Upper lobe of left lung (tissue), 4 donors: Measurements from ENCODE around the gene ALKBH8.

Experiments used
- POLR2A ChIP-seq, 4 donors: fragments of 450-650 bp; IDR thresholded peaks; one replicate each; pipeline ENCODE4 v1.5.1; 2016 to 2017; ENCODE audit warnings: antibody characterized with exemption in 4 of 4, mild to moderate bottlenecking in 2 of 4
- TF ChIP-seq, protein P1 (sequence below), 6 experiments: fragments of 450-650 bp in 4 of 6; fragments of 200-600 bp in 2 of 6; sonication (generic) in 2 of 6; IDR thresholded peaks; one replicate each; pipeline ENCODE4 v1.5.1; 2016 to 2019; ENCODE audit warnings: antibody characterized with exemption in 6 of 6

DNA sequence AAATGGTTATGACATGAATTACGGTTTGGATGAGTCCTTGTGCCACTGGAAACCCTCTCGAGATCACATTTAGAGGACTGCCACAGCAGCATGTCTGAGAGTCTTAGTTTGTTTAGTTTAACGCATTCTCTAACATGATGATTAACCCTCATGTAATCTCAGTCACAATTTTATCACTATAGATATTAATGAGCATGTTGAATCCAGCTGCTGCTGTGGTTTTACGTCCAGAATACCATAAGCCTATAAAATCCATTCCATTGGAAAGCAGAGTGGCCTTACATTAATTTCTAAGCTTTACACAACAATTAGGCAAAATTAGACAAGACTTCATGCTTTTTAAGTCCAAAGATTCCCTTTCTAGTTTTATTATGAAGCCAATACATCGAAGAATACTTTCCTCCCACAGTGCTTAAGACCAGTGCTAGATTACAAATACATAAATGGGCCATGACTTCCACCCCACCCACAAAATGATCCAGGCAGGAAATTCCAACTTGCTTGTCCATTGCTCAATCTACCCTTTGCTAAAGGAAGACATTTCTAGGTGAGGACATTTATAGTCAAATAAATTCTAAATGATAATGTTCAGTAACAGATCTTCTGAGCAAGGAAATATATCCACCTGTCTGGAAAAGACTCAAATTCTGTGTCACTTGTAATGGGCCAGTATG lies 21.9 kb upstream of the ALKBH8 start:
- TF ChIP-seq, protein P1, sequence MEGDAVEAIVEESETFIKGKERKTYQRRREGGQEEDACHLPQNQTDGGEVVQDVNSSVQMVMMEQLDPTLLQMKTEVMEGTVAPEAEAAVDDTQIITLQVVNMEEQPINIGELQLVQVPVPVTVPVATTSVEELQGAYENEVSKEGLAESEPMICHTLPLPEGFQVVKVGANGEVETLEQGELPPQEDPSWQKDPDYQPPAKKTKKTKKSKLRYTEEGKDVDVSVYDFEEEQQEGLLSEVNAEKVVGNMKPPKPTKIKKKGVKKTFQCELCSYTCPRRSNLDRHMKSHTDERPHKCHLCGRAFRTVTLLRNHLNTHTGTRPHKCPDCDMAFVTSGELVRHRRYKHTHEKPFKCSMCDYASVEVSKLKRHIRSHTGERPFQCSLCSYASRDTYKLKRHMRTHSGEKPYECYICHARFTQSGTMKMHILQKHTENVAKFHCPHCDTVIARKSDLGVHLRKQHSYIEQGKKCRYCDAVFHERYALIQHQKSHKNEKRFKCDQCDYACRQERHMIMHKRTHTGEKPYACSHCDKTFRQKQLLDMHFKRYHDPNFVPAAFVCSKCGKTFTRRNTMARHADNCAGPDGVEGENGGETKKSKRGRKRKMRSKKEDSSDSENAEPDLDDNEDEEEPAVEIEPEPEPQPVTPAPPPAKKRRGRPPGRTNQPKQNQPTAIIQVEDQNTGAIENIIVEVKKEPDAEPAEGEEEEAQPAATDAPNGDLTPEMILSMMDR (IDR thresholded peaks at IDR 0.05): no peak
- no peak for TF ChIP-seq POLR2A (IDR thresholded peaks at IDR 0.05)
